Heart left ventricle (tissue), 16 donors: ENCODE data around the gene PCDHGA3. TPM values are rescaled to one million over a fixed set of nuclear protein-coding genes. Genes with fewer than 3 reads are reported as not detected.
"Not testable (repeated sequence)": the region's sequence is repeated elsewhere in the genome, so short reads cannot be mapped to it uniquely, and the experiment has no call there.

Source experiments
- ATAC-seq, 4 donors: fragments of 200-7000 bp; cut with Tn5 transposase; one replicate each; pipeline ENCODE4 v1.9.1; 2020 to 2022; ENCODE audit warnings: moderate library complexity in 4 of 4, mild to moderate bottlenecking in 3 of 4, moderate number of reproducible peaks in 1 of 4
- DNase-seq, 5 donors: peaks; one replicate each; pipeline ENCODE4 v3.0.0-alpha.2; 2020
- H3K27ac ChIP-seq, 12 donors: fragments of 200-600 bp; sonication (generic) in 4 of 12; one replicate each; pipeline versions ENCODE4 v1.5.0 to v1.8.0; 2016 to 2022; ENCODE audit warnings: mild to moderate bottlenecking in 2 of 12
- H3K27me3 ChIP-seq, 9 donors: fragments of 200-600 bp; sonication (generic) in 2 of 9; one replicate each; pipeline versions ENCODE4 v1.5.1 to v1.8.0; 2016 to 2022; ENCODE audit warnings: mild to moderate bottlenecking in 3 of 9
- H3K36me3 ChIP-seq, 9 donors: fragments of 200-600 bp; sonication (generic) in 2 of 9; one replicate each; pipeline versions ENCODE4 v1.5.0 to v1.8.0; 2018 to 2022; ENCODE audit warnings: mild to moderate bottlenecking in 2 of 9
- H3K4me1 ChIP-seq, 12 donors: fragments of 200-600 bp; sonication (generic) in 4 of 12; one replicate each; pipeline versions ENCODE4 v1.5.0 to v1.8.0; 2016 to 2022; ENCODE audit warnings: mild to moderate bottlenecking in 3 of 12
- H3K4me3 ChIP-seq, 12 donors: fragments of 200-600 bp; sonication (generic) in 4 of 12; one replicate each; pipeline versions ENCODE4 v1.5.0 to v1.8.0; 2017 to 2022; ENCODE audit warnings: mild to moderate bottlenecking in 9 of 12, moderate library complexity in 4 of 12
- H3K9me3 ChIP-seq, 12 donors: fragments of 200-600 bp; sonication (generic) in 4 of 12; one replicate each; pipeline versions ENCODE4 v1.5.0 to v1.8.0; 2016 to 2022; ENCODE audit warnings: mild to moderate bottlenecking in 1 of 12
- CTCF ChIP-seq, 12 donors: fragments of 200-600 bp; sonication (generic) in 4 of 12; IDR thresholded peaks; one replicate each; pipeline versions ENCODE4 v1.5.0 to v1.8.0; 2018 to 2022; ENCODE audit warnings: antibody characterized with exemption in 12 of 12, mild to moderate bottlenecking in 5 of 12
- POLR2A ChIP-seq, 2 donors: fragments of 450-650 bp; IDR thresholded peaks; one replicate each; pipeline ENCODE4 v1.6.1; 2017; ENCODE audit warnings: antibody characterized with exemption in 2 of 2, mild to moderate bottlenecking in 2 of 2, moderate library complexity in 2 of 2
- WGBS, 4 donors: extraction: QIAGEN DNeasy Blood & Tissue Kit in 2 of 4; methylation state at CpG; one replicate each; pipeline versions ENCODE4 v1.1.5 to v1.1.7; 2013 to 2018; 5-methylcytosine and 5-hydroxymethylcytosine counted together
- intact Hi-C, 10 donors: fragments of 100-400 bp; cut with DNase I; formaldehyde crosslinking; loops; one replicate each; pipeline versions ENCODE4 v1.11.1 to v1.14.2; 2022
- polyA plus RNA-seq, 2 donors: library from polyadenylated mRNA; stranded (reverse); fragments of 200-250 nt; gene quantifications; one replicate each; pipeline ENCODE4 v1.2.3, GENCODE V29; 2013
- total RNA-seq, 9 donors: library from RNA; depleted of rRNA in 2 of 9; stranded (reverse); fragments of >200 nt in 2 of 9; fragmentation: NEBNext Ultra II Directional in 3 of 9; extraction: Animal tissue kit (Norgen Biotek cat#: 25700) in 3 of 9; gene quantifications; one replicate each; pipeline versions ENCODE4 v1.1.0 to v1.2.4, GENCODE V29; 2016 to 2023
- donor health status: ischemic (EF 13 %, LVEDD 7.1; RV severe dilation, severe dysfunction).
- donor health status: healthy with polysubstance abuse.
- donor health status: DM: no; HTN: yes; CAD: no.
- donor health status: DM: no; HTN: no; CAD: no.
- donor health status: ischemic (EF 25% LVEDD 6.9; RV normal size, moderate dysfunction).
- donor health status: ischemic (EF 25% LVEDD 5.7; RV mildly dilated, moderate dysfunction).
- donor health status: healthy.
- donor health status: DM: yes; HTN: yes; CAD: no.
- donor health status: ischemic (EF 35%, LVEDD 5.7; RV mildly dilated, moderate dysfunction).
- donor health status: nonischemic (EF 11% LVEDD 7.7; RV severe dilation, severe dysfunction).
- donor health status: DM: yes; HTN: yes; CAD: no.
- donor health status: PGD.
- donor health status: ischemic (EF 29% LVEDD 5.4; RV normal size, mild dysfunction).
- donor health status: nonischemic (EF 23%, LVEDD 6.1; RV moderate dilation, normal function).

PCDHGA3 gene
- total and polyA plus RNA-seq, 11 donors: 3.5 to 27.2 (median 13.3) TPM

- intact Hi-C loops: no loop called here
- 25 to 41% (median 30%) methylated on average over 25 to 27 of the region's 27 CpGs for WGBS, 4 donors
Observed at GRCh38 chr5:141373673-141374317, 30.2 kb downstream of the PCDHGA3 start, which contains the start of gene PCDHGA6. TSS of gene PCDHGA6 (plus strand) at chr5:141373891. CDS start at chr5:141374084, 193 bp downstream.

GRCh38 chr5:141374627-141375026 lies 31.0 kb downstream of the PCDHGA3 start:
- intact Hi-C loops: no loop called here
- Histone ChIP-seq H3K27me3 (peaks cover 0 to 29% (median 0%) of the 10 kb centered on the region in 9 donors), H3K4me3 (no peak overlapping the region), H3K4me1 (peaks cover 0 to 29% (median 0%) of the 10 kb centered on the region in 12 donors), H3K9me3 (peaks cover 0 to 99% (median 64%) of the 10 kb centered on the region in 12 donors), H3K27ac (no peak overlapping the region), H3K36me3 (peaks cover 0 to 36% (median 0%) of the 10 kb centered on the region in 9 donors)
- ATAC-seq (peak in 2 of 4 donors; percentile 65 to 68), DNase-seq (peak in 1 of 5 donors; percentile 55)
- TF ChIP-seq CTCF (IDR thresholded peaks at IDR 0.05) (no peak), POLR2A (IDR thresholded peaks at IDR 0.05) (no peak)
- WGBS, 4 donors: 51 to 63% (median 56%) methylated on average over 14 of the region's 14 CpGs

More at GRCh38 chr5:141373673-141374317, 30.2 kb downstream of the PCDHGA3 start, which contains the start of gene PCDHGA6:
- ATAC-seq: no peak
- Histone ChIP-seq H3K9me3 (peaks cover 0 to 99% (median 64%) of the 10 kb centered on the region in 12 donors), H3K27me3 (peaks cover 0 to 31% (median 0%) of the 10 kb centered on the region in 9 donors), H3K4me1 (peaks cover 0 to 31% (median 2%) of the 10 kb centered on the region in 12 donors), H3K27ac (no peak within 1 kb of the TSS), H3K36me3 (peaks cover 0 to 36% (median 0%) of the 10 kb centered on the region in 9 donors), H3K4me3 (peak within 1 kb of the TSS in 10 of 12 donors; percentile 9 to 42 (median 31))
- no peak for DNase-seq
- no peak for TF ChIP-seq POLR2A (IDR thresholded peaks at IDR 0.05)
- TF ChIP-seq CTCF (IDR thresholded peaks at IDR 0.05): peak in 11 of 12 donors; percentile 19 to 50 (median 41)

- peak in 1 of 12 donors; percentile 9 for TF ChIP-seq CTCF (IDR thresholded peaks at IDR 0.05)
- H3K9me3 ChIP-seq: peaks cover 0 to 99% (median 64%) of the 10 kb centered on the region in 12 donors
- intact Hi-C loops: not testable (repeated sequence)
Observed at GRCh38 chr5:141375444-141376155, 32.0 kb downstream of the PCDHGA3 start.

More at GRCh38 chr5:141375444-141376155, 32.0 kb downstream of the PCDHGA3 start:
- H3K4me1 ChIP-seq: peaks cover 0 to 23% (median 0%) of the 10 kb centered on the region in 12 donors
- WGBS, 4 donors: 56 to 92% (median 61%) methylated on average over 12 to 43 of the region's 48 CpGs
- H3K27me3 ChIP-seq: peaks cover 0 to 23% (median 0%) of the 10 kb centered on the region in 9 donors
- not testable (repeated sequence) for DNase-seq, H3K4me3 ChIP-seq, ATAC-seq, H3K27ac ChIP-seq
- H3K36me3 ChIP-seq: peaks cover 0 to 36% (median 0%) of the 10 kb centered on the region in 9 donors
